DOHH2 (cell line): Measurements from ENCODE around the gene MAPK11.
A peak's percentile ranks its signal among the peaks of the same experiment; 100 is the strongest.

ENCODE experiments used
- H3F3A ChIP-seq: fragments of 200-600 bp; sonication (generic), shearing (Covaris generic); 2 replicates; pipeline ENCODE4 v1.6.0; 2016; ENCODE audit warnings: antibody characterized with exemption, mild to moderate bottlenecking; ENCODE audit not compliant: control insufficient read depth, insufficient read depth
- H3K27ac ChIP-seq: fragments of 200-600 bp; sonication (generic); 2 replicates; pipeline ENCODE4 v1.5.1; 2014; ENCODE audit warnings: low read depth, mild to moderate bottlenecking, low read length, moderate library complexity
- H3K27me3 ChIP-seq: fragments of 200-600 bp; sonication (generic); 2 replicates; pipeline ENCODE4 v1.6.1; 2014; ENCODE audit warnings: mild to moderate bottlenecking, low read length, mixed read lengths; ENCODE audit not compliant: control insufficient read depth
- H3K36me3 ChIP-seq: fragments of 200-600 bp; sonication (generic); 2 replicates; pipeline ENCODE4 v1.6.1; 2014; ENCODE audit warnings: mild to moderate bottlenecking, low read length, moderate library complexity, mixed read lengths; ENCODE audit not compliant: control insufficient read depth
- H3K4me1 ChIP-seq: fragments of 200-600 bp; sonication (generic); 2 replicates; pipeline ENCODE4 v1.6.1; 2014; ENCODE audit warnings: mild to moderate bottlenecking, low read length, mixed read lengths; ENCODE audit not compliant: control insufficient read depth
- H3K4me2 ChIP-seq: fragments of 200-600 bp; sonication (generic); 2 replicates; pipeline ENCODE4 v1.6.0; 2014; ENCODE audit warnings: mild to moderate bottlenecking, low read length, moderate library complexity
- H3K4me3 ChIP-seq: fragments of 200-600 bp; sonication (generic); 2 replicates; pipeline ENCODE4 v1.5.1; 2014; ENCODE audit warnings: mild to moderate bottlenecking, low read length, mixed read lengths
- H3K79me2 ChIP-seq: fragments of 200-600 bp; sonication (generic); 2 replicates; pipeline ENCODE4 v1.6.1; 2014; ENCODE audit warnings: mild to moderate bottlenecking, low read length, mixed read lengths; ENCODE audit not compliant: control insufficient read depth
- H3K9me2 ChIP-seq: fragments of 200-600 bp; sonication (generic); replicated peaks from 2 replicates; pipeline ENCODE4 v1.6.1; 2014; ENCODE audit warnings: mild to moderate bottlenecking, low read length, mixed read lengths; ENCODE audit not compliant: control insufficient read depth
- H3K9me3 ChIP-seq: fragments of 200-600 bp; sonication (generic); 2 replicates; pipeline ENCODE4 v1.6.1; 2014; ENCODE audit warnings: antibody characterized with exemption, low read length, mixed read lengths; ENCODE audit not compliant: control insufficient read depth, insufficient read depth
- H4K20me1 ChIP-seq: fragments of 200-600 bp; sonication (generic); 2 replicates; pipeline ENCODE4 v1.6.0; 2014; ENCODE audit warnings: low read depth, mild to moderate bottlenecking, antibody characterized with exemption, low read length, moderate library complexity; ENCODE audit not compliant: control insufficient read depth, insufficient read depth
- CTCF ChIP-seq: fragments of 200-600 bp; sonication (generic); IDR thresholded peaks from one replicate; pipeline ENCODE4 v1.5.1; 2014; ENCODE audit warnings: antibody characterized with exemption, mild to moderate bottlenecking, low read depth, low read length; ENCODE audit not compliant: poor library complexity, severe bottlenecking
- EZH2phosphoT487 ChIP-seq: fragments of 200-600 bp; sonication (generic); IDR thresholded peaks from 2 replicates; pipeline ENCODE4 v1.6.1; 2017; ENCODE audit warnings: borderline replicate concordance, mild to moderate bottlenecking, antibody characterized with exemption, low read length, moderate library complexity, mixed read lengths

Gene MAPK11

GRCh38 chr22:50221410-50222300 is 48.5 kb downstream of the MAPK11 start:
- no peaks in the 10 kb centered on the region for H3K4me1 ChIP-seq
- H3K4me2 ChIP-seq = no peak overlapping the region
- H3K27me3 ChIP-seq = no peaks in the 10 kb centered on the region
- H3K4me3 ChIP-seq = no peak overlapping the region
- H3F3A ChIP-seq = no peaks in the 10 kb centered on the region
- no peaks in the 10 kb centered on the region for H3K9me2 ChIP-seq
- no peaks in the 10 kb centered on the region for H4K20me1 ChIP-seq
- peaks cover 79% of the 10 kb centered on the region for H3K36me3 ChIP-seq
- no peaks in the 10 kb centered on the region for H3K79me2 ChIP-seq
- peak; percentile 51 for TF ChIP-seq CTCF
- no peak for TF ChIP-seq EZH2phosphoT487
- H3K9me3 ChIP-seq = no peaks in the 10 kb centered on the region
- no peak overlapping the region for H3K27ac ChIP-seq

GRCh38 chr22:50220603-50221409 is 49.4 kb downstream of the MAPK11 start:
- no peaks in the 10 kb centered on the region for H3K27me3 ChIP-seq
- no peaks in the 10 kb centered on the region for H3K9me3 ChIP-seq
- H3K27ac ChIP-seq = no peak overlapping the region
- H3K4me2 ChIP-seq = no peak overlapping the region
- no peaks in the 10 kb centered on the region for H3F3A ChIP-seq
- no peak overlapping the region for H3K4me3 ChIP-seq
- H3K36me3 ChIP-seq = peaks cover 84% of the 10 kb centered on the region
- no peaks in the 10 kb centered on the region for H3K4me1 ChIP-seq
- H3K9me2 ChIP-seq = no peaks in the 10 kb centered on the region
- TF ChIP-seq CTCF (no peak), EZH2phosphoT487 (no peak)
- peaks cover 5% of the 10 kb centered on the region; the same call in 1 of the 2 replicates for H3K79me2 ChIP-seq
- H4K20me1 ChIP-seq = no peaks in the 10 kb centered on the region

- peaks cover 85% of the 10 kb centered on the region for H3K36me3 ChIP-seq
- no peaks in the 10 kb centered on the region for H4K20me1 ChIP-seq
- TF ChIP-seq CTCF = no peak
- no peak for TF ChIP-seq EZH2phosphoT487
Measured at GRCh38 chr22:50219800-50220602, 50.2 kb downstream of the MAPK11 start.

More at GRCh38 chr22:50219800-50220602, 50.2 kb downstream of the MAPK11 start:
- Histone ChIP-seq H3K4me1 (no peaks in the 10 kb centered on the region), H3K4me2 (no peak overlapping the region), H3F3A (no peaks in the 10 kb centered on the region), H3K27me3 (no peaks in the 10 kb centered on the region), H3K9me2 (no peaks in the 10 kb centered on the region), H3K9me3 (no peaks in the 10 kb centered on the region), H3K79me2 (peaks cover 10% of the 10 kb centered on the region), H3K27ac (no peak overlapping the region), H3K4me3 (no peak overlapping the region)
